ENCODE results near the gene SPTBN4.

The SPTBN4 gene

DNA sequence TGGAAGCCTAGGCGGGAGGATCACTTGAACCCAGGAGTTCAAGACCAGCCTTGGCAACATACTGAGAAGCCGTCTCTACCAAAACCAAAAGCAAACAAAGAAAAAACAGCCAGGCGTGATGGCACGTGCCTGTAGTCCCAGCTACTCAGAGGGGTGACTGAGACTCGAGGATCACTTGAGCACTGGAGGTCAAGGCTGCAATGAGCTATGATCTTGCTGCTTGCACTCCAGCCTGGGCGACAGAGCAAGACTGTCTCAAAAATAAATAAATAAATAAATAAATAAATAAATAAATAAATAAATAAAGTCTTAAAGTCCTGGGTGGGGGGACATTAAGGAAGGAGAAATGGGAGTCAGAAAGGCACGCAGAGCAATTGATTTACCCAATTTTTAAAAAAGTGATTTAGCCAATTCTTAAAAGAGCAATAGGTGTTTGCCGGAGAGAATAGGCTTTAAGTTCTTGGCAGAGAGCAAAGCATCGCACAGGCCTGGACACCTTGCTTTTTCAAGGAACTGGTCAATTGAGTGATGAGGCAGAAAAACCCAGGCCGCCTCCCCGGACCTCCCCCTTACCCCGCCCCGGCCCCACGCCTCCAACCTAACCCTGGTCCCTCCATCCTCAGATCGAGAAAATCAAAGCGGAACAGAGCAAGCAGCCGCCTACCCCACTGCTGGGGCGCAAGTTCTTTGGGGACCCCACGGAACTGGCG is 100.4 kb downstream of the SPTBN4 start:
- TF ChIP-seq, protein P1, sequence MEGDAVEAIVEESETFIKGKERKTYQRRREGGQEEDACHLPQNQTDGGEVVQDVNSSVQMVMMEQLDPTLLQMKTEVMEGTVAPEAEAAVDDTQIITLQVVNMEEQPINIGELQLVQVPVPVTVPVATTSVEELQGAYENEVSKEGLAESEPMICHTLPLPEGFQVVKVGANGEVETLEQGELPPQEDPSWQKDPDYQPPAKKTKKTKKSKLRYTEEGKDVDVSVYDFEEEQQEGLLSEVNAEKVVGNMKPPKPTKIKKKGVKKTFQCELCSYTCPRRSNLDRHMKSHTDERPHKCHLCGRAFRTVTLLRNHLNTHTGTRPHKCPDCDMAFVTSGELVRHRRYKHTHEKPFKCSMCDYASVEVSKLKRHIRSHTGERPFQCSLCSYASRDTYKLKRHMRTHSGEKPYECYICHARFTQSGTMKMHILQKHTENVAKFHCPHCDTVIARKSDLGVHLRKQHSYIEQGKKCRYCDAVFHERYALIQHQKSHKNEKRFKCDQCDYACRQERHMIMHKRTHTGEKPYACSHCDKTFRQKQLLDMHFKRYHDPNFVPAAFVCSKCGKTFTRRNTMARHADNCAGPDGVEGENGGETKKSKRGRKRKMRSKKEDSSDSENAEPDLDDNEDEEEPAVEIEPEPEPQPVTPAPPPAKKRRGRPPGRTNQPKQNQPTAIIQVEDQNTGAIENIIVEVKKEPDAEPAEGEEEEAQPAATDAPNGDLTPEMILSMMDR (IDR thresholded peaks at IDR 0.05; ENCODE audit: low read depth, low read length, missing control alignments): no peak
- H3K4me3 ChIP-seq (ENCODE audit: low read depth, low read length): peak overlapping the region; percentile 24
- in situ Hi-C loops (cut with HindIII; ENCODE audit: low sequenced_read_pairs): no loop called here
- no peak for DNase-seq (ENCODE audit: low read depth)

DNA sequence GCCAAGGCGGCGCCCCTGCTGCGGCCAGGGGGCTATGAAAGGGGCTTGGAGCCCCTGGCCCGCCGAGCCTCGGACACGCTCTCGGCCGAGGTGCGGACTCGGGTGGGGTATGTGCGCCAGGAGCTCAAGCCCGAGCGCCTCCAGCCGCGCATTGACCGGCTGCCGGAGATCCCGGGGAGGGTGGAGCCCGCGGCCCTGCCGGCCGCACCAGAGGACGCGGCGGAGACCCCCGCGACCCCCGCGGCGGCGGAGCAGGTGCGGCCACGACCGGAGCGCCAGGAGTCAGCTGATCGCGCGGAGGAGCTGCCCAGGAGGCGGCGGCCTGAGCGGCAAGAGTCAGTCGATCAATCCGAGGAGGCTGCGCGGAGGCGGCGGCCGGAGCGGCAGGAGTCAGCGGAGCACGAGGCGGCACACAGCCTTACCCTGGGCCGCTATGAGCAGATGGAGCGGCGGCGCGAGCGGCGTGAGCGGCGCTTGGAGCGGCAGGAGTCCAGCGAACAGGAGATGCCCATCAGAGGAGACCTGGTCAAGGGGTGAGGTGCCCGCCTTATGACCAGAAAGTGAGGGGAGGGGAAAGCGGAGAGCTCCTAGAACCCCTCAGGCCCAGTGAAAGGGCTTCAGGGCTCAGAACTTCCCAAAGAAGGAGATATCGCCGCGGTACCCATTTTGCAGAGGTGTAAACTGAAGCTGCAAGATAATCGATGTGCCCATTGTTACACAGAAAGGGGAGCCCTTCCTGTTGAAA is 101.1 kb downstream of the SPTBN4 start:
- TF ChIP-seq, protein P1 (IDR thresholded peaks at IDR 0.05; ENCODE audit: low read depth, low read length, missing control alignments): no peak
- H3K4me3 ChIP-seq (ENCODE audit: low read depth, low read length): peak overlapping the region; percentile 24
- no peak for DNase-seq (ENCODE audit: low read depth)
- in situ Hi-C loops (cut with HindIII; ENCODE audit: low sequenced_read_pairs): no loop called here

DNA sequence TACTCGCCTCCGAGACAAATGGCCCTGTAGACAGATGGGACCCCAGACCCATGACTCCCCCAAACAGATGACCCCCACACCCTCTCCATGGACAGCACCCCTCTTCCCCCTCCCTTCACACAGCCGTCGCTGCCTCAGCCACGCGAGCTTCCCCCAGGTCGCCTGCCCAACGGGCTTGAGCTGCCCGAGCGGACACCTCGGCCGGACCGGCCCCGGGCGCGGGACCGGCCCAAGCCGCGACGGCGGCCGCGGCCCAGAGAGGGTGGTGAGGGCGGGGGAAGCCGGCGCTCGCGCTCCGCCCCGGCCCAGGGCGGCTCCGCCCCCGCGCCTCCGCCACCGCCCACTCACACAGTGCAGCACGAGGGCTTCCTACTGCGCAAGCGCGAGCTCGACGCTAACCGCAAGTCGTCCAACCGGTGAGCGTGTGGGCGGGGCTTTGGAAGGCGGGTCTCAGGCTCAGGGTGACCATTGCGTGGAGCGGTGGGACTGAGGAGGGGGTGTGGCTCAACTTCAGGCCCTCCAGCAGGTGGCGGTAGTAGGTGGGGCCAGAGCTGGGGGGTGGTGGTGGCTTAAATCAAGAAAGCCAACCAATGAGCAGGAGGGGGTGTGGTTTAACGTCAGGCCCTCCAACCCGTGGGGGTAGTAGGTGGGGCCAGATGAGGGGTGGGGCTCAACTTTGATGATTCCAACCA is 103.7 kb downstream of the SPTBN4 start:
- TF ChIP-seq, protein P1 (IDR thresholded peaks at IDR 0.05; ENCODE audit: low read depth, low read length, missing control alignments): peak; percentile 55
- DNase-seq (ENCODE audit: low read depth): peak; percentile 98
- in situ Hi-C loops (cut with HindIII; ENCODE audit: low sequenced_read_pairs): no loop called here
- H3K4me3 ChIP-seq (ENCODE audit: low read depth, low read length): peak overlapping the region; percentile 49

DNA sequence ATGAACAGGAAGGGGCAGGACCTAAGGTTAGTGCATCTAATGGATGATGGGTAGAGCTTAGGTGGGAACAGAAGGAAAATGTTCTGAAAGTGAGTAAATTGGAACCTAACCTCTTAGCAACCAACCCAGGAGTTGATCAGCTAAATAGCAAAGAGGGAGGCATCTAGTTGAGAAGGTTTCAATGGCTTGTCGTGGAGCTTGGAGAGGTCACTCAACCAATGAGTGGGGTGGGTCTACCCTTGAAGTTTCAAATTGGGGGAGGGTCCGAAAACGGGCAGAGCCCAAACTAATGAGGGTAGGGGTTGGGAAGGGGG is 104.2 kb downstream of the SPTBN4 start:
- in situ Hi-C loops (cut with HindIII; ENCODE audit: low sequenced_read_pairs): no loop called here
- DNase-seq (ENCODE audit: low read depth): no peak
- H3K4me3 ChIP-seq (ENCODE audit: low read depth, low read length): no peak overlapping the region
- TF ChIP-seq, protein P1 (IDR thresholded peaks at IDR 0.05; ENCODE audit: low read depth, low read length, missing control alignments): no peak

DNA sequence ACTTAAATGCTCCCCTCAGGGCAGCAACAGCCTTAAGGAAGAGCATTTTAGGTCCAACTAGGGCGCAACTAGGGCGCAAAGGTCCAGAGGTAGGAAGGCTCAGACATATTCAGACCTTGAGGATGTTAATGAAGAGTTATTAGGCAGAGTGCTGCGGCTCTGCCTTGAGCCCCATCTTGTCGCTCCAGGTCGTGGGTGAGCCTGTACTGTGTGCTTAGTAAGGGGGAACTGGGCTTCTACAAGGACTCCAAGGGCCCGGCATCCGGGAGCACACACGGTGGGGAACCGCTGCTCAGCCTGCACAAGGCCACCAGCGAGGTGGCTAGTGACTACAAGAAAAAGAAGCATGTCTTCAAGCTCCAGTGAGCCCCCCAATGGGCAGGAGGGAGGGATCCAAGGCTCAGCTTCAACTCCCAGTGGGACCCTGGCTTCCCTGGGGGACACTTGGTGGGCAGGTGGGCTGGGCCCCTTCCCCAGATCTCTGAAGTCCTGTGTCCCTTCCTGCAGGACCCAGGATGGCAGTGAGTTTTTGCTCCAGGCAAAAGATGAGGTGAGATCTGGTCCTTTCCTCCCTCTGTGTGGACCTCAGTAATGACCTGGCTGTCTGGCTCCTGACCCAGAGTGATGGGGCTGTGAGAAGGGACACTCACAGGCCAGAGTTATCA is 105.2 kb downstream of the SPTBN4 start:
- in situ Hi-C loops (cut with HindIII; ENCODE audit: low sequenced_read_pairs): no loop called here
- DNase-seq (ENCODE audit: low read depth): no peak

DNA sequence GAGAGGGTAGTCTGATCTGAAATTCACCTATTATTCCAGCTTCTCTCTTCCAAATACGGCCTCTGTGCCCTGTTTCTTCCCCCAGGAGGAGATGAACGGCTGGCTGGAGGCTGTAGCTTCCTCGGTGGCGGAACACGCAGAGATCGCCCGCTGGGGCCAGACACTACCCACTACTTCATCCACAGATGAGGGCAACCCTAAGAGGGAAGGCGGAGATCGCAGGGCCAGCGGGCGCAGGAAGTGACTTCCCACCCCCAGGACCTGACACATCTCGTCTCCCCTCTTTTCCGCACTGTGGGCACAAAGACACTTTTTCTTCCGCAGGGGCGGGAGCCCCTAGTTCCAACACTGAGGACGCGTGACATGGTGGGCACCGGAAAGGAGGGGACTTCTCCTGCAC is 108.5 kb downstream of the SPTBN4 start:
- no peak overlapping the region for H3K4me3 ChIP-seq (ENCODE audit: low read depth, low read length)
- in situ Hi-C loops (cut with HindIII; ENCODE audit: low sequenced_read_pairs): no loop called here
- TF ChIP-seq, protein P1 (IDR thresholded peaks at IDR 0.05; ENCODE audit: low read depth, low read length, missing control alignments): no peak
- DNase-seq (ENCODE audit: low read depth): no peak

More for the DNA sequence above, 105.2 kb downstream of the SPTBN4 start:
- no peak overlapping the region for H3K4me3 ChIP-seq (ENCODE audit: low read depth, low read length)
- TF ChIP-seq, protein P1 (IDR thresholded peaks at IDR 0.05; ENCODE audit: low read depth, low read length, missing control alignments): no peak

Data from astrocyte of the cerebellum (primary cell).